SK-N-SH (cell line): Measurements from ENCODE around the gene RAP1GAP.

Source experiments
- CTCF ChIP-seq: fragments of 200-600 bp; sonication (generic); IDR thresholded peaks from 2 replicates; pipeline ENCODE4 v1.6.1; 2017; ENCODE audit warnings: antibody characterized with exemption, mild to moderate bottlenecking, moderate library complexity
- EP300 ChIP-seq, 2 experiments: IDR thresholded peaks; 2 replicates each; pipeline versions ENCODE4 v1.4.0 to v1.6.1; 2012; ENCODE audit warnings: borderline replicate concordance in 1 of 2, low read depth in 1 of 2, low read length in 1 of 2
- FOXM1 ChIP-seq: IDR thresholded peaks from 2 replicates; pipeline ENCODE4 v1.4.0; 2012; ENCODE audit warnings: low read depth, mild to moderate bottlenecking
- RFX5 ChIP-seq: IDR thresholded peaks from 2 replicates; pipeline ENCODE4 v1.6.1; 2012; ENCODE audit warnings: mild to moderate bottlenecking, improper control_type of control experiment, low read length
- RXRA ChIP-seq: IDR thresholded peaks from 2 replicates; pipeline ENCODE4 v1.4.0; 2012; ENCODE audit warnings: low read depth, mild to moderate bottlenecking, borderline replicate concordance
- SMC3 ChIP-seq: IDR thresholded peaks from 2 replicates; pipeline ENCODE4 v1.6.1; 2012; ENCODE audit warnings: low read depth, low read length, improper control_type of control experiment
- TAF1 ChIP-seq: IDR thresholded peaks from 2 replicates; pipeline ENCODE4 v1.6.1; 2012; ENCODE audit warnings: low read depth, mild to moderate bottlenecking, low read length, moderate library complexity, borderline replicate concordance
- ZBTB33 ChIP-seq: IDR thresholded peaks from 2 replicates; pipeline ENCODE4 v1.4.0; 2012; ENCODE audit warnings: low read depth, borderline replicate concordance

GRCh38 chr1:21637514-21637913 lies 31.6 kb downstream of the RAP1GAP start:
- TF ChIP-seq TAF1 = no peak
- TF ChIP-seq FOXM1 = no peak
- no peak for TF ChIP-seq EP300 (IDR thresholded peaks at IDR 0.05; ENCODE audit: borderline replicate concordance in 1 of 2, low read depth in 1 of 2, low read length in 1 of 2)
- TF ChIP-seq SMC3 = no peak
- no peak for TF ChIP-seq CTCF
- no peak for TF ChIP-seq RXRA
- TF ChIP-seq RFX5 = no peak
- no peak for TF ChIP-seq ZBTB33
